ENCODE results near the gene SSTR3. TPM values are rescaled to one million over a fixed set of nuclear protein-coding genes. Genes with fewer than 3 reads are reported as not detected.

The SSTR3 gene
- total RNA-seq, 1 experiment from 2014 or later = 0.22 TPM

GRCh38 chr22:37209140-37209845, 3.0 kb downstream of the SSTR3 start (continued):
- TF ChIP-seq, protein P1, sequence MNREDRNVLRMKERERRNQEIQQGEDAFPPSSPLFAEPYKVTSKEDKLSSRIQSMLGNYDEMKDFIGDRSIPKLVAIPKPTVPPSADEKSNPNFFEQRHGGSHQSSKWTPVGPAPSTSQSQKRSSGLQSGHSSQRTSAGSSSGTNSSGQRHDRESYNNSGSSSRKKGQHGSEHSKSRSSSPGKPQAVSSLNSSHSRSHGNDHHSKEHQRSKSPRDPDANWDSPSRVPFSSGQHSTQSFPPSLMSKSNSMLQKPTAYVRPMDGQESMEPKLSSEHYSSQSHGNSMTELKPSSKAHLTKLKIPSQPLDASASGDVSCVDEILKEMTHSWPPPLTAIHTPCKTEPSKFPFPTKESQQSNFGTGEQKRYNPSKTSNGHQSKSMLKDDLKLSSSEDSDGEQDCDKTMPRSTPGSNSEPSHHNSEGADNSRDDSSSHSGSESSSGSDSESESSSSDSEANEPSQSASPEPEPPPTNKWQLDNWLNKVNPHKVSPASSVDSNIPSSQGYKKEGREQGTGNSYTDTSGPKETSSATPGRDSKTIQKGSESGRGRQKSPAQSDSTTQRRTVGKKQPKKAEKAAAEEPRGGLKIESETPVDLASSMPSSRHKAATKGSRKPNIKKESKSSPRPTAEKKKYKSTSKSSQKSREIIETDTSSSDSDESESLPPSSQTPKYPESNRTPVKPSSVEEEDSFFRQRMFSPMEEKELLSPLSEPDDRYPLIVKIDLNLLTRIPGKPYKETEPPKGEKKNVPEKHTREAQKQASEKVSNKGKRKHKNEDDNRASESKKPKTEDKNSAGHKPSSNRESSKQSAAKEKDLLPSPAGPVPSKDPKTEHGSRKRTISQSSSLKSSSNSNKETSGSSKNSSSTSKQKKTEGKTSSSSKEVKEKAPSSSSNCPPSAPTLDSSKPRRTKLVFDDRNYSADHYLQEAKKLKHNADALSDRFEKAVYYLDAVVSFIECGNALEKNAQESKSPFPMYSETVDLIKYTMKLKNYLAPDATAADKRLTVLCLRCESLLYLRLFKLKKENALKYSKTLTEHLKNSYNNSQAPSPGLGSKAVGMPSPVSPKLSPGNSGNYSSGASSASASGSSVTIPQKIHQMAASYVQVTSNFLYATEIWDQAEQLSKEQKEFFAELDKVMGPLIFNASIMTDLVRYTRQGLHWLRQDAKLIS (CRISPR knock-in tag; IDR thresholded peaks at IDR 0.05; ENCODE audit: borderline replicate concordance) = no peak
- no peak for TF ChIP-seq SP1 (CRISPR knock-in tag; conservative IDR thresholded peaks at IDR 0.05)
- TF ChIP-seq, protein P2, sequence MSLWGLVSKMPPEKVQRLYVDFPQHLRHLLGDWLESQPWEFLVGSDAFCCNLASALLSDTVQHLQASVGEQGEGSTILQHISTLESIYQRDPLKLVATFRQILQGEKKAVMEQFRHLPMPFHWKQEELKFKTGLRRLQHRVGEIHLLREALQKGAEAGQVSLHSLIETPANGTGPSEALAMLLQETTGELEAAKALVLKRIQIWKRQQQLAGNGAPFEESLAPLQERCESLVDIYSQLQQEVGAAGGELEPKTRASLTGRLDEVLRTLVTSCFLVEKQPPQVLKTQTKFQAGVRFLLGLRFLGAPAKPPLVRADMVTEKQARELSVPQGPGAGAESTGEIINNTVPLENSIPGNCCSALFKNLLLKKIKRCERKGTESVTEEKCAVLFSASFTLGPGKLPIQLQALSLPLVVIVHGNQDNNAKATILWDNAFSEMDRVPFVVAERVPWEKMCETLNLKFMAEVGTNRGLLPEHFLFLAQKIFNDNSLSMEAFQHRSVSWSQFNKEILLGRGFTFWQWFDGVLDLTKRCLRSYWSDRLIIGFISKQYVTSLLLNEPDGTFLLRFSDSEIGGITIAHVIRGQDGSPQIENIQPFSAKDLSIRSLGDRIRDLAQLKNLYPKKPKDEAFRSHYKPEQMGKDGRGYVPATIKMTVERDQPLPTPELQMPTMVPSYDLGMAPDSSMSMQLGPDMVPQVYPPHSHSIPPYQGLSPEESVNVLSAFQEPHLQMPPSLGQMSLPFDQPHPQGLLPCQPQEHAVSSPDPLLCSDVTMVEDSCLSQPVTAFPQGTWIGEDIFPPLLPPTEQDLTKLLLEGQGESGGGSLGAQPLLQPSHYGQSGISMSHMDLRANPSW (CRISPR knock-in tag; conservative IDR thresholded peaks at IDR 0.05; ENCODE audit: low read depth) = no peak
- no peak for TF ChIP-seq ATF1 (CRISPR knock-in tag; IDR thresholded peaks at IDR 0.05)
- TF ChIP-seq IRF2 (CRISPR knock-in tag; IDR thresholded peaks at IDR 0.05; ENCODE audit: borderline replicate concordance, low read depth) = no peak

DNA sequence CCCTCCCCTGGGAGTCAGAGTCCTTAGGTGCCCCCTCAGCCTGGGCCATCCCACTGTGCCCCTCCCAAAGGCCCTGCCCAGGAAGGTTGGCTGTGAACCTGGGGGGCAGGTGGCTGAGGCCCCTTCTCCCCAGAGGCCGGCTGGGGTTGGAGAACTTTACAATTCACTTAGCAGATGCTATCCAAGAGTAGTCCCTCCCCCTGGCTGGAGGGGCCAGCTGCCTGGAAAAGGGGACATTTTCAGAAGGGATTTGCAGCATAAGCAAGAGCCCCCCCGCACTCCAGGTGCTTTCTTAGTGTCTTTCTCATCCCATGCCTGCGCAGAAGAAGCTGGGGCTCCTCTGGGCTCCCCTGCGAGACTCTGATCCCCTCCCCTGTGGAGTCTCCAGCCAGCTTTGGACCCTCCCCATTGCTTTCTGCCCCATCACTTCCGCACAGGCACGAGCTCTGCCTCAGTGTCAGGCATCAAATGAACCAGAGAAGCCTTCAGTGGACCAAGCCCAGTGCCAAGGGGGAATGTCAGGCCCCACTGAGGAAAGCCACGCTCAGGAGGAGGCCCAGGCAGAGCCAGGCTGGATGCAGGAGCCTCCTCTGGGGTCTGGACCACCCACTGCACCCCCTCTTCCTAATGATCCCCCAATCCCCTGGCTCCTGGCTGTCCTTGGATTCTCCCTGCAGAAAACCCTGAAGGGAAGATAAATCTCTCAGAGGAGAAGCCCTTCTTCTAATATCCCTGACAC, 3.7 kb downstream of the SSTR3 start:
- DNase-seq (ENCODE audit: low spot score) = no peak
- Mint-ChIP-seq H3K9me3 (no peaks in the 10 kb centered on the region), H3K4me3 (no peak overlapping the region), H3K27me3 (ENCODE audit: low read depth) (peaks cover 6% of the 10 kb centered on the region; the same call in 1 of the 2 replicates), H3K36me3 (no peaks in the 10 kb centered on the region), H3K27ac (no peak overlapping the region), H3K4me1 (peaks cover 12% of the 10 kb centered on the region)
- ATAC-seq = no peak
- no peak for TF ChIP-seq FOXK1 (CRISPR knock-in tag; IDR thresholded peaks at IDR 0.05)
- no peak for TF ChIP-seq ZNF423 (CRISPR knock-in tag; IDR thresholded peaks at IDR 0.05)
- no peak for TF ChIP-seq JAZF1 (CRISPR knock-in tag; IDR thresholded peaks at IDR 0.05)
- TF ChIP-seq RELA (CRISPR knock-in tag; IDR thresholded peaks at IDR 0.05; ENCODE audit: borderline replicate concordance) = no peak
- TF ChIP-seq, protein P3, sequence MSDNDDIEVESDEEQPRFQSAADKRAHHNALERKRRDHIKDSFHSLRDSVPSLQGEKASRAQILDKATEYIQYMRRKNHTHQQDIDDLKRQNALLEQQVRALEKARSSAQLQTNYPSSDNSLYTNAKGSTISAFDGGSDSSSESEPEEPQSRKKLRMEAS (CRISPR knock-in tag; IDR thresholded peaks at IDR 0.05) = no peak
- no peak for TF ChIP-seq ZNF121 (CRISPR knock-in tag; IDR thresholded peaks at IDR 0.05)
- no peak for TF ChIP-seq SOX15 (CRISPR knock-in tag; IDR thresholded peaks at IDR 0.05)
- TF ChIP-seq ZNF317 (CRISPR knock-in tag; IDR thresholded peaks at IDR 0.05; ENCODE audit: borderline replicate concordance, low read depth) = no peak
- TF ChIP-seq NR2C2 (CRISPR knock-in tag; IDR thresholded peaks at IDR 0.05) = no peak
- POLR2A ChIA-PET = no interaction called here
- CTCF ChIA-PET = interaction anchor here (0.9 to 2.6 kb wide), 2 partner anchors 9 to 52 kb away, joined by 3 to 16 read pairs; no protein-coding TSS in a partner anchor

- Mint-ChIP-seq H3K4me1 (peaks cover 9% of the 10 kb centered on the region), H3K36me3 (no peaks in the 10 kb centered on the region), H3K27me3 (ENCODE audit: low read depth) (peaks cover 6% of the 10 kb centered on the region; the same call in 1 of the 2 replicates), H3K4me3 (no peak overlapping the region), H3K9me3 (no peaks in the 10 kb centered on the region), H3K27ac (no peak overlapping the region)
- ATAC-seq (no peak), DNase-seq (ENCODE audit: low spot score) (no peak)
- ChIA-PET POLR2A (no interaction called here), CTCF (no interaction called here)
- no peak for TF ChIP-seq SMAD4 (CRISPR knock-in tag; IDR thresholded peaks at IDR 0.05)
- TF ChIP-seq ATF6 (CRISPR knock-in tag; IDR thresholded peaks at IDR 0.05) = no peak
- TF ChIP-seq GRHL2 (CRISPR knock-in tag; IDR thresholded peaks at IDR 0.05; ENCODE audit: insufficient replicate concordance, severe bottlenecking) = no peak
- no peak for TF ChIP-seq NFE2L1 (CRISPR knock-in tag; IDR thresholded peaks at IDR 0.05)
- no peak for TF ChIP-seq TEAD4 (CRISPR knock-in tag; IDR thresholded peaks at IDR 0.05)
- no peak for TF ChIP-seq MXD4 (CRISPR knock-in tag; IDR thresholded peaks at IDR 0.05; ENCODE audit: borderline replicate concordance)
- no peak for TF ChIP-seq CREM (CRISPR knock-in tag; IDR thresholded peaks at IDR 0.05)
- TF ChIP-seq ESRRA (CRISPR knock-in tag; IDR thresholded peaks at IDR 0.05; ENCODE audit: borderline replicate concordance) = no peak
- TF ChIP-seq HMGA2 (CRISPR knock-in tag; IDR thresholded peaks at IDR 0.05) = no peak
- no peak for TF ChIP-seq JAZF1 (CRISPR knock-in tag; IDR thresholded peaks at IDR 0.05)
- no peak for TF ChIP-seq NR3C1 (CRISPR knock-in tag; conservative IDR thresholded peaks at IDR 0.05; ENCODE audit: low read depth)
- no peak for TF ChIP-seq ZNF423 (CRISPR knock-in tag; IDR thresholded peaks at IDR 0.05)
These were observed 4.3 kb downstream of the SSTR3 start for GRCh38 chr22:37207981-37208380.

All from WTC11 (cell line).